ENCODE measurements around the gene KCNC3. TPM values are rescaled to one million over a fixed set of nuclear protein-coding genes. Genes with fewer than 3 reads are reported as not detected.
"Not testable (repeated sequence)": the region's sequence is repeated elsewhere in the genome, so short reads cannot be mapped to it uniquely, and the experiment has no call there.

KCNC3 gene
- total RNA-seq, 1 donor from 2014 or later = 44.3 TPM

DNA sequence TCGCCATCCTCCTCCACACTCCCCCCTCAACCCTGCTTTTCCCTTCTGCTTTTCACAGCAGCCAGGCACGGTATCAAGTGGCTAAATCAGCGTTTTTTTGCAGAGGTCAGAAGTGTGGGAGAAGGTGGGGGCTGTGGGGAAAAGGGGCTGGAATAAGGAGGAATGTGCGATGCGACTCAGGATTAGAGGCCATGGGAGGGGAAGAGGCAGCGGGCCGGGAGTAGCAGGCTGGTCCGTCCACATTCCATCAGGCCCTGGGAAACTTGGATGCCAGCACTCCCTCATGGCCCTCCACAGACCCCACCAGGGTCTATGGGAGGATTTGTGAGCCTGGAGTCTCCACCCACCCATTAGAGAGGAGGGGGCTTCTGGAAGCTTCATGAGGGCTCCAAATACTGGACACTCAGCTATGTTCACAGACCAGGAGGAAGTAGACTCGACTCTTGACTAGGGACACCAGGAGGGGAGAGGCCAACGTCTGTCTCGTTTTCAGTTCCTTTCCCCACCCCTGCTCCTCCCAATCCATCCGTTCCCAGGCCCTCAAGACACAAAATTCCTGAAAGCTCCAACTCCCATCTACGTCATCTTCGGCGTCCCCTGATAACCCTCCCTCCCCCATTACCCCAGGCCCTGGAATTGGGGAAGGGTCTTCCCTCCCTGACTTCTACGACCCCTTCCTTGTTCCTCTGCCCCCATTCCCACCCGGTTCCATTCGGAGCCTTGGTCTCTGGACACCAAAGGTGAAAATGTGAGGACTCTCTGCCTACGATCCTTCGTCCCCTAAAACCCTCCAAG is 3.3 kb upstream of the KCNC3 start:
- ATAC-seq (ENCODE audit: low read depth) (no peak), DNase-seq (no peak)
- Mint-ChIP-seq H3K27ac (peak overlapping the region; percentile 91), H3K36me3 (ENCODE audit: low read depth) (peaks cover 45% of the 10 kb centered on the region), H3K4me1 (peaks cover 78% of the 10 kb centered on the region), H3K27me3 (peaks cover 3% of the 10 kb centered on the region), H3K4me3 (peak overlapping the region; percentile 93), H3K9me3 (peaks cover 3% of the 10 kb centered on the region)
- TF ChIP-seq, protein P1, sequence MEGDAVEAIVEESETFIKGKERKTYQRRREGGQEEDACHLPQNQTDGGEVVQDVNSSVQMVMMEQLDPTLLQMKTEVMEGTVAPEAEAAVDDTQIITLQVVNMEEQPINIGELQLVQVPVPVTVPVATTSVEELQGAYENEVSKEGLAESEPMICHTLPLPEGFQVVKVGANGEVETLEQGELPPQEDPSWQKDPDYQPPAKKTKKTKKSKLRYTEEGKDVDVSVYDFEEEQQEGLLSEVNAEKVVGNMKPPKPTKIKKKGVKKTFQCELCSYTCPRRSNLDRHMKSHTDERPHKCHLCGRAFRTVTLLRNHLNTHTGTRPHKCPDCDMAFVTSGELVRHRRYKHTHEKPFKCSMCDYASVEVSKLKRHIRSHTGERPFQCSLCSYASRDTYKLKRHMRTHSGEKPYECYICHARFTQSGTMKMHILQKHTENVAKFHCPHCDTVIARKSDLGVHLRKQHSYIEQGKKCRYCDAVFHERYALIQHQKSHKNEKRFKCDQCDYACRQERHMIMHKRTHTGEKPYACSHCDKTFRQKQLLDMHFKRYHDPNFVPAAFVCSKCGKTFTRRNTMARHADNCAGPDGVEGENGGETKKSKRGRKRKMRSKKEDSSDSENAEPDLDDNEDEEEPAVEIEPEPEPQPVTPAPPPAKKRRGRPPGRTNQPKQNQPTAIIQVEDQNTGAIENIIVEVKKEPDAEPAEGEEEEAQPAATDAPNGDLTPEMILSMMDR (IDR thresholded peaks at IDR 0.05) = no peak
- intact Hi-C loops (cut with micrococcal nuclease) = loop anchor here (1.0 kb wide), 1 partner anchor 9 kb away; no protein-coding TSS in a partner anchor
- ChIA-PET POLR2A (interaction anchor here (0.6 to 10.6 kb wide), 14 partner anchors 8 to 1183 kb away, joined by 3 to 408 read pairs (median 5); partner anchors contain the start of genes NR1H2, POLD1 and SPIB), CTCF (interaction anchor here (0.8 to 2.3 kb wide), 2 partner anchors 15 to 25 kb away, joined by 3 to 16 read pairs; no protein-coding TSS in a partner anchor)

DNA sequence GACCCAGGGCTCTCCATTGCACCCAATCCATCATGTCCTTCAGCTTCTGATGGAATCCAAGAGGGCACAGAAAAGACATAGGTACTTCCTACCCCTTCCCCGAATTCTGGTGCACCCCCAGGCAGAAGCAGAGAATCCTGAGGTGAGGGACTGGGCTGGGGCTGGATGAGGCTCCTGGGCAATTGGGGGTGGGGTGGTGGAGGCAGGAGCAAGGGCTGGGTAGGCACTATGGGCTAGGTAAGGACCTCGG is 2.7 kb upstream of the KCNC3 start:
- Mint-ChIP-seq H3K27ac (peak overlapping the region; percentile 91), H3K27me3 (peaks cover 5% of the 10 kb centered on the region), H3K4me3 (peak overlapping the region; percentile 93), H3K4me1 (peaks cover 78% of the 10 kb centered on the region), H3K9me3 (peaks cover 3% of the 10 kb centered on the region), H3K36me3 (ENCODE audit: low read depth) (peaks cover 40% of the 10 kb centered on the region)
- POLR2A ChIA-PET = interaction anchor here (1.3 to 10.6 kb wide), 4 partner anchors 15 to 99 kb away, joined by 4 to 408 read pairs (median 8); partner anchors contain the start of gene SPIB
- CTCF ChIA-PET = no interaction called here
- TF ChIP-seq, protein P1 (IDR thresholded peaks at IDR 0.05) = no peak
- ATAC-seq (ENCODE audit: low read depth) (no peak), DNase-seq (no peak)
- intact Hi-C loops (cut with micrococcal nuclease) = no loop called here

DNA sequence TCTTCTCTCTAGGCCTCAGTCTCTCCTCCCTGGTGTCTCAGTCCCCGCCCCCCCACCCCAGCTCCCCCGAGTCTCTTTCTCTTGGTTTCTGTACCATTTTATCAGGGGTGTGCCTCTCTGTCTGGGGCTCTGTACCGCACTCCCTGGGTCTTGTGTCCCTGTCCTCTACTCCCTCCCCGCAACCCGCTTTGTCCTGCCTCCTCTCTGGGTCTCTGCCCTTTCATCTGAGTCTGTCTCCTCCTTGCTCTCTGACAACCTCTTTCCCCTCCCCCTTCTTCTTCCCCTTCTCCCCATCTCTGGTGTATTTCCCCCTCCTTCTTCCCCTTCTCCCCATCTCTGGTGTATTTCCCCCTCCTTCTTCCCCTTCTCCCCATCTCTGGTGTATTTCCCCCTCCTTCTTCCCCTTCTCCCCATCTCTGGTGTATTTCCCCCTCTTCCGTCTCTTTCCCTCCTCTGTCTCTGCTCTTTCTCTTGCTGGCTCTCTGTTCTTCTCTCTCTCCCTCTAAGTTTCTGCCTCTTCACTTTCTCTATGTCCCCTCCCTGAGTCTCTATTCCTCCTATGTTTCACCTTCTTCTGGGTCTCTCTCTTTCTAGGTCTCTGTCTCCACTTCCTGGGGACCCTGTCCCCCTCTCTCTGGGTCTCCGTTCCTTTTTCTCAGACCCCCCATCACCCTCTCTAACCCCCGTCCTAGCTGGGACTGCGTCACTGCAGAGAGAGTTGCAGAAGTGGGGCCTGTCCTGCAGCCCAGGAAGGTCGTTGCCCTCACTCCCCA is 2.2 kb upstream of the KCNC3 start:
- ATAC-seq (ENCODE audit: low read depth) (no peak), DNase-seq (no peak)
- ChIA-PET POLR2A (interaction anchor here (0.6 to 10.6 kb wide), 6 partner anchors 15 to 488 kb away, joined by 3 to 408 read pairs (median 6); partner anchors contain the start of gene SPIB), CTCF (no interaction called here)
- peak overlapping the region; percentile 91 for H3K27ac Mint-ChIP-seq
- H3K36me3 Mint-ChIP-seq (ENCODE audit: low read depth) = peaks cover 35% of the 10 kb centered on the region
- intact Hi-C loops (cut with micrococcal nuclease) = no loop called here
- peaks cover 83% of the 10 kb centered on the region for H3K4me1 Mint-ChIP-seq
- H3K4me3 Mint-ChIP-seq = peak overlapping the region; percentile 93
- H3K9me3 Mint-ChIP-seq = peaks cover 3% of the 10 kb centered on the region
- peaks cover 5% of the 10 kb centered on the region for H3K27me3 Mint-ChIP-seq
- TF ChIP-seq, protein P1 (IDR thresholded peaks at IDR 0.05) = no peak

DNA sequence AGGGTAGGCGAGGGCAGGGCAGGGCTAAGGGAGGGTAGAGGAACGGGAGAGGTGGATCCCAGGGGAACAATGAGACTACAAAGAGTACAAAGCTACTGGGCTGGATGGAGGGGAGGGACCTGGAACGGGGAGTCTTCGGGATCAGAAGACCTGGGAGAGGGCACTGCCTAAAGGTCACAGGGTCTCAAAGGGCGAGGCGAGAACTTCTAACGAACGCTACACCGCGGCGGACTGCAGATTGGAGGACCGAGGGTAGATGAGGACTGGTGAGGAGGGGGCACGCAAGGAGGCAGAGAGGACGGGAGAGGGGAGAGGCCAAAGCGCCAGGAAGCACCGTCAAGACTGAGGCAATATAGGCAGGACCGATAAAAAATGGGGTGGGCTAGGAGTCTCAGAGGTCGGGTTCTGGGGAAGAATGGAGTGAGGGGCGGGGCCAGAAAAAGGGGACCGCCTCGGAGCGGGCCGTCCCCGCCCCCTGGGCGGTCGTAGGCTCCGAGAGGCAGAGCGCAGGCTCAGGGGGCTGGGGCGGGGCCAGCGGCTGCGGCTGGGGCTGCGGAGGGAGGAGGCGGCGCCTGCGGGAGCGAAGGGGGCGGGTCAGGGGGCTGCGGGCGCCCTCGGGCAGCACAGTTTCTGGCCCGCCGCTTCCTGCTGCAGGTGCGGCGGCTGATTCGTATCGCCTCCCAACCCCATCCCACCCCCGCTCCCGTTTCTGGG is 1.3 kb upstream of the KCNC3 start:
- Mint-ChIP-seq H3K36me3 (ENCODE audit: low read depth) (peaks cover 26% of the 10 kb centered on the region), H3K27ac (peak overlapping the region; percentile 98), H3K27me3 (peaks cover 5% of the 10 kb centered on the region), H3K4me3 (peak overlapping the region; percentile 93), H3K4me1 (peaks cover 82% of the 10 kb centered on the region), H3K9me3 (peaks cover 3% of the 10 kb centered on the region)
- ChIA-PET POLR2A (interaction anchor here (0.7 to 10.6 kb wide), 4 partner anchors 16 to 100 kb away, joined by 3 to 408 read pairs (median 6); no protein-coding TSS in a partner anchor), CTCF (no interaction called here)
- peak; percentile 87 for DNase-seq
- intact Hi-C loops (cut with micrococcal nuclease) = no loop called here
- TF ChIP-seq, protein P1 (IDR thresholded peaks at IDR 0.05) = no peak
- peak; percentile 37 for ATAC-seq (ENCODE audit: low read depth)

DNA sequence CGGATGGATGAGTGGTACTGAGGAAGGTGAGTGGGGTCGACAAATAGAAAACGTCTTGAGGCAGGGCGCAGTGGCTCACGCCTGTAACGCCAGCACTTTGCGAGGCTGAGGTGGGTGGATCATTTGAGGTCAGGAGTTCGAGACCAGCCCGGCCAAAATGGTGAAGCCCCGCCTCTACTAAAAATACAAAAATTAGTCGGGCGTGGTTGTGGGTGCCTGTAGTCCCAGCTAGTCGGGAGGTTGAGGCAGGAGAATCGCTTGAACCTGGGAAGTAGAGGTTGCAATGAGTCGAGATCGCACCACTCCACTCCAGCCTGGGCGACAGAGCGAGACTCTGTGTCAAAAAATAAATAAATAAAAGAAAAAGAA is 733 bp upstream of the KCNC3 start:
- DNase-seq; H3K27me3 Mint-ChIP-seq; H3K9me3 Mint-ChIP-seq; ATAC-seq (ENCODE audit: low read depth): not testable (repeated sequence)
- intact Hi-C loops (cut with micrococcal nuclease) = loop anchor here (1.0 to 5.0 kb wide), 12 partner anchors 11 to 878 kb away; partner anchors contain the start of genes AKT1S1, ALDH16A1, NR1H2 and PIH1D1
- H3K4me3 Mint-ChIP-seq = peak overlapping the region; percentile 93
- ChIA-PET POLR2A (interaction anchor here (0.9 to 10.6 kb wide), 14 partner anchors 14 to 488 kb away, joined by 3 to 408 read pairs (median 11); partner anchors contain the start of genes JOSD2, NAPSA, NR1H2 and SPIB), CTCF (interaction anchor here (1.0 to 2.1 kb wide), 3 partner anchors 9 to 28 kb away, joined by 3 to 20 read pairs (median 4); no protein-coding TSS in a partner anchor)
- H3K4me1 Mint-ChIP-seq = peaks cover 78% of the 10 kb centered on the region
- peak overlapping the region; percentile 98 for H3K27ac Mint-ChIP-seq
- peaks cover 20% of the 10 kb centered on the region for H3K36me3 Mint-ChIP-seq (ENCODE audit: low read depth)
